Heart right ventricle (tissue), 16 donors: Measurements from ENCODE around the gene SF3B2. TPM values are rescaled to one million over a fixed set of nuclear protein-coding genes. Genes with fewer than 3 reads are reported as not detected.

Experiments
- ATAC-seq, 8 donors: fragments of 200-7000 bp; cut with Tn5 transposase; one replicate each; pipeline ENCODE4 v1.9.1; 2020; ENCODE audit warnings: mild to moderate bottlenecking in 8 of 8, moderate library complexity in 8 of 8, moderate number of reproducible peaks in 1 of 8
- DNase-seq, 2 donors: peaks; one replicate each; pipeline ENCODE4 v3.0.0-alpha.2; 2020
- H3K27ac ChIP-seq, 10 donors: fragments of 200-600 bp; sonication (generic) in 2 of 10; one replicate each; pipeline versions ENCODE4 v1.5.0 to v1.8.0; 2020 to 2022; ENCODE audit warnings: mild to moderate bottlenecking in 3 of 10
- H3K27me3 ChIP-seq, 7 donors: fragments of 200-600 bp; one replicate each; pipeline ENCODE4 v1.8.0; 2021 to 2022; ENCODE audit warnings: mild to moderate bottlenecking in 2 of 7
- H3K36me3 ChIP-seq, 9 donors: fragments of 200-600 bp; sonication (generic) in 1 of 9; one replicate each; pipeline versions ENCODE4 v1.5.0 to v1.8.0; 2020 to 2022; ENCODE audit warnings: mild to moderate bottlenecking in 2 of 9
- H3K4me1 ChIP-seq, 9 donors: fragments of 200-600 bp; sonication (generic) in 1 of 9; one replicate each; pipeline versions ENCODE4 v1.5.0 to v1.8.0; 2020 to 2022; ENCODE audit warnings: mild to moderate bottlenecking in 4 of 9
- H3K4me3 ChIP-seq, 10 donors: fragments of 200-600 bp; sonication (generic) in 2 of 10; one replicate each; pipeline versions ENCODE4 v1.5.0 to v1.8.0; 2020 to 2022; ENCODE audit warnings: mild to moderate bottlenecking in 7 of 10, moderate library complexity in 2 of 10
- H3K9me3 ChIP-seq, 11 donors: fragments of 200-600 bp in 10 of 11; sonication (generic) in 2 of 11; one replicate each; pipeline versions ENCODE4 v1.5.0 to v1.8.0; 2013 to 2022; ENCODE audit warnings: mild to moderate bottlenecking in 2 of 11, control low read depth in 1 of 11, moderate library complexity in 1 of 11
- CTCF ChIP-seq, 9 donors: fragments of 200-600 bp; sonication (generic) in 2 of 9; IDR thresholded peaks; one replicate each; pipeline versions ENCODE4 v1.5.0 to v1.8.0; 2021 to 2022; ENCODE audit warnings: antibody characterized with exemption in 9 of 9, mild to moderate bottlenecking in 5 of 9, moderate library complexity in 1 of 9
- WGBS, 2 donors: extraction: QIAGEN DNeasy Blood & Tissue Kit; methylation state at CpG; one replicate each; pipeline ENCODE4 v1.1.7; 2013; ENCODE audit warnings: inconsistent platforms in 1 of 2; 5-methylcytosine and 5-hydroxymethylcytosine counted together
- intact Hi-C, 10 donors: fragments of 100-400 bp; cut with DNase I; formaldehyde crosslinking; loops; one replicate each; pipeline versions ENCODE4 v1.11.1 to v1.14.2; 2022
- polyA plus RNA-seq, 2 donors: library from polyadenylated mRNA; stranded (reverse); fragments of 200-250 nt; gene quantifications; one replicate each; pipeline ENCODE4 v1.2.3, GENCODE V29; 2013
- total RNA-seq, 10 donors: library from RNA; stranded (reverse); fragmentation: NEBNext Ultra II Directional in 3 of 10; extraction: Animal tissue kit (Norgen Biotek cat#: 25700) in 3 of 10; gene quantifications; one replicate each; pipeline versions ENCODE4 v1.2.1 to v1.2.4, GENCODE V29; 2021 to 2023
- donor health status: Arrhythmogenic right ventricular cardiomyopathy.
- donor health status: ischemic (EF 13 %, LVEDD 7.1; RV severe dilation, severe dysfunction).
- donor health status: healthy with polysubstance abuse.
- donor health status: DM: no; HTN: yes; CAD: no.
- donor health status: DM: no; HTN: no; CAD: no.
- donor health status: ischemic (EF 25% LVEDD 6.9; RV normal size, moderate dysfunction).
- donor health status: ischemic (EF 25% LVEDD 5.7; RV mildly dilated, moderate dysfunction).
- donor health status: healthy.
- donor health status: DM: yes; HTN: yes; CAD: no.
- donor health status: Ischemic cardiomyopathy.
- donor health status: ischemic (EF 35%, LVEDD 5.7; RV mildly dilated, moderate dysfunction).
- donor health status: nonischemic (EF 11% LVEDD 7.7; RV severe dilation, severe dysfunction).
- donor health status: DM: yes; HTN: yes; CAD: no.
- donor health status: PGD.
- donor health status: ischemic (EF 29% LVEDD 5.4; RV normal size, mild dysfunction).
- donor health status: nonischemic (EF 23%, LVEDD 6.1; RV moderate dilation, normal function).

The SF3B2 gene
- total and polyA plus RNA-seq, 12 donors: 46.5 to 94.9 (median 72.7) TPM

- TF ChIP-seq CTCF (IDR thresholded peaks at IDR 0.05): no peak
- Histone ChIP-seq H3K4me3 (peak within 1 kb of the TSS in 3 of 10 donors; percentile 0 to 30 (median 17)), H3K27ac (no peak within 1 kb of the TSS), H3K36me3 (no peaks in the 10 kb centered on the region), H3K9me3 (no peaks in the 10 kb centered on the region), H3K4me1 (peaks cover 0 to 35% (median 18%) of the 10 kb centered on the region in 9 donors), H3K27me3 (peaks cover 8 to 39% (median 23%) of the 10 kb centered on the region in 7 donors)
- no peak for ATAC-seq
- no peak for DNase-seq
- 7% methylated on average over 61 of the region's 61 CpGs for WGBS, 2 donors
- intact Hi-C loops: no loop called here
These were observed 40.3 kb upstream of the SF3B2 start, which contains the start of gene CST6 for GRCh38 chr11:66011785-66012303. Gene CST6, plus strand, starts transcription at chr11:66012008. Its CDS starts 37 bp downstream, at chr11:66012045.

GRCh38 chr11:66012371-66012945 lies 39.7 kb upstream of the SF3B2 start:
- Histone ChIP-seq H3K4me3 (peak overlapping the region in 1 of 10 donors; percentile 30), H3K4me1 (peaks cover 0 to 30% (median 18%) of the 10 kb centered on the region in 9 donors), H3K27me3 (peaks cover 8 to 39% (median 23%) of the 10 kb centered on the region in 7 donors), H3K9me3 (no peaks in the 10 kb centered on the region), H3K36me3 (no peaks in the 10 kb centered on the region), H3K27ac (no peak overlapping the region)
- intact Hi-C loops: no loop called here
- no peak for ATAC-seq
- DNase-seq: no peak
- WGBS, 2 donors: 52 to 60% methylated on average over 11 to 12 of the region's 12 CpGs
- no peak for TF ChIP-seq CTCF (IDR thresholded peaks at IDR 0.05)

GRCh38 chr11:66012946-66013761 lies 39.0 kb upstream of the SF3B2 start:
- ATAC-seq (no peak), DNase-seq (no peak)
- H3K4me1 ChIP-seq: peaks cover 0 to 27% (median 18%) of the 10 kb centered on the region in 9 donors
- H3K27ac ChIP-seq: no peak overlapping the region
- intact Hi-C loops: no loop called here
- WGBS, 2 donors: 56 to 66% methylated on average over 12 of the region's 12 CpGs
- TF ChIP-seq CTCF (IDR thresholded peaks at IDR 0.05): no peak
- no peaks in the 10 kb centered on the region for H3K36me3 ChIP-seq
- peaks cover 8 to 39% (median 23%) of the 10 kb centered on the region in 7 donors for H3K27me3 ChIP-seq
- no peak overlapping the region for H3K4me3 ChIP-seq
- no peaks in the 10 kb centered on the region for H3K9me3 ChIP-seq

- H3K9me3 ChIP-seq: no peaks in the 10 kb centered on the region
- no peak for ATAC-seq
- peaks cover 0 to 27% (median 18%) of the 10 kb centered on the region in 9 donors for H3K4me1 ChIP-seq
- H3K27ac ChIP-seq: no peak overlapping the region
- peaks cover 8 to 39% (median 23%) of the 10 kb centered on the region in 7 donors for H3K27me3 ChIP-seq
- no peaks in the 10 kb centered on the region for H3K36me3 ChIP-seq
- intact Hi-C loops: no loop called here
- WGBS, 2 donors: 62 to 69% methylated on average over 7 of the region's 7 CpGs
- H3K4me3 ChIP-seq: no peak overlapping the region
- TF ChIP-seq CTCF (IDR thresholded peaks at IDR 0.05): no peak
- no peak for DNase-seq
These were observed 38.4 kb upstream of the SF3B2 start for GRCh38 chr11:66013762-66014100.
